Chondrocyte (in vitro differentiated cells): ENCODE data around the gene VWDE. TPM values are rescaled to one million over a fixed set of nuclear protein-coding genes. Genes with fewer than 3 reads are reported as not detected.

Source experiments
- DNase-seq: peaks from one replicate; pipeline ENCODE4 v3.0.0; 2021; ENCODE audit warnings: mixed read lengths, low spot score
- H3K27ac Mint-ChIP-seq: one replicate; pipeline ENCODE4 v1.8.0; 2021; ENCODE audit warnings: mild to moderate bottlenecking, moderate library complexity, mixed read lengths; ENCODE audit not compliant: unreplicated experiment
- H3K27me3 Mint-ChIP-seq: 2 replicates; pipeline ENCODE4 v1.8.0; 2021; ENCODE audit warnings: low read depth, mixed read lengths
- H3K36me3 Mint-ChIP-seq: 2 replicates; pipeline ENCODE4 v1.8.0; 2021; ENCODE audit warnings: low read depth, mixed read lengths
- H3K4me1 Mint-ChIP-seq: 2 replicates; pipeline ENCODE4 v1.8.0; 2021; ENCODE audit warnings: low read depth, mild to moderate bottlenecking, mixed read lengths
- H3K4me3 Mint-ChIP-seq: one replicate; pipeline ENCODE4 v1.8.0; 2021; ENCODE audit warnings: mild to moderate bottlenecking, moderate library complexity, mixed read lengths; ENCODE audit not compliant: unreplicated experiment
- H3K9me3 Mint-ChIP-seq: 2 replicates; pipeline ENCODE4 v1.8.0; 2021; ENCODE audit warnings: low read depth, mixed read lengths
- CTCF ChIP-seq: fragments of 200-600 bp; sonication (generic); IDR thresholded peaks from 2 replicates; pipeline ENCODE4 v1.5.0; 2021; ENCODE audit warnings: antibody characterized with exemption, mild to moderate bottlenecking, moderate library complexity
- total RNA-seq: library from RNA; stranded (reverse); gene quantifications from 3 replicates; pipeline ENCODE4 v1.2.1, GENCODE V29; 2021

Gene VWDE
- total RNA-seq, 1 donor from 2014 or later = not detected

GRCh38 chr7:12316925-12317324 is 86.7 kb downstream of the VWDE start:
- Mint-ChIP-seq H3K4me1 (peaks cover 5% of the 10 kb centered on the region), H3K36me3 (no peaks in the 10 kb centered on the region), H3K9me3 (no peaks in the 10 kb centered on the region), H3K27ac (no peak overlapping the region), H3K27me3 (peaks cover 7% of the 10 kb centered on the region), H3K4me3 (no peak overlapping the region)
- DNase-seq = no peak
- TF ChIP-seq CTCF = no peak

DNA sequence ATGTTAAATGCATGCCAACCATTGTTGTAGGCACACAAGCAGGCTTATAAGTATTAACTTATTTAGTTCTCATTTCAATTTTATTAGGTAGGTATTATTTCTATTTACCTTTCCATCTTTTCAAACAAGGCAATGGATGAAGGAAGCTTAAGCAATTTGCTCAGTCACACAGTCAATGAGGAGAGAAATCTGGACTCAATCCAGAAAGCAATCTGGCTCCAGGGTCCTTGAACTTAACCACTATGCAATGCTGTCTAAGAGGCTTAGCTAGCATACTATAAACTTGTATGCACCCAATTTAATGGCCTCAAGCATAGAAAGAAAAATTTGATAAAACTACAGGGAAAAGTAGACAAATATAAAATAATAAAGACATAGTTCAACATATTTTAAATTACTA is 88.6 kb downstream of the VWDE start:
- no peaks in the 10 kb centered on the region for H3K4me1 Mint-ChIP-seq
- no peak overlapping the region for H3K4me3 Mint-ChIP-seq
- H3K27me3 Mint-ChIP-seq = peaks cover 7% of the 10 kb centered on the region
- no peak overlapping the region for H3K27ac Mint-ChIP-seq
- no peaks in the 10 kb centered on the region for H3K9me3 Mint-ChIP-seq
- no peak for DNase-seq
- TF ChIP-seq CTCF = no peak
- no peaks in the 10 kb centered on the region for H3K36me3 Mint-ChIP-seq

GRCh38 chr7:12314199-12314598 is 89.5 kb downstream of the VWDE start:
- no peak for DNase-seq
- H3K36me3 Mint-ChIP-seq = no peaks in the 10 kb centered on the region
- H3K4me3 Mint-ChIP-seq = no peak overlapping the region
- H3K27me3 Mint-ChIP-seq = peaks cover 7% of the 10 kb centered on the region
- H3K4me1 Mint-ChIP-seq = no peaks in the 10 kb centered on the region
- H3K9me3 Mint-ChIP-seq = no peaks in the 10 kb centered on the region
- H3K27ac Mint-ChIP-seq = no peak overlapping the region
- TF ChIP-seq CTCF = no peak

DNA sequence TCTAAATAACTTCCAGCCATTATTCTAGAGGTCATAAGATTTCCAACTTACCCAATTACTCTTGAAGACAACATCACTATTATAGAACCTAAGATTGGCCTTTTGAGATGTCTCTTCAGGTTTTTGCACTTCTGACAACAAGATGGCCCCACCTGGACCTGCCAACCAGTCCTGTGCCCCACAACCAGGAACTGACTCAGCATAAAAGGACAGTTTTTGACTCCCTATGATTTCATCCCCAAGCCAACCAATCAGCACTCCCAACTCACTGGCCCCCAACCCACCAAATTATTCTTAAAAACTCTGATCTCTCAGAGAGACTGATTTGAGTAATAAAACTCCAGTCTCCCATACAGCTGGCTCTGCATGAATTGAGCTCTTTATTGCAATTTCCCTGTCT is 98.2 kb downstream of the VWDE start:
- no peak for DNase-seq
- H3K4me3 Mint-ChIP-seq = no peak overlapping the region
- no peak for TF ChIP-seq CTCF
- peaks cover 6% of the 10 kb centered on the region for H3K4me1 Mint-ChIP-seq
- no peaks in the 10 kb centered on the region for H3K9me3 Mint-ChIP-seq
- peaks cover 8% of the 10 kb centered on the region for H3K27me3 Mint-ChIP-seq
- H3K36me3 Mint-ChIP-seq = no peaks in the 10 kb centered on the region
- H3K27ac Mint-ChIP-seq = no peak overlapping the region

DNA sequence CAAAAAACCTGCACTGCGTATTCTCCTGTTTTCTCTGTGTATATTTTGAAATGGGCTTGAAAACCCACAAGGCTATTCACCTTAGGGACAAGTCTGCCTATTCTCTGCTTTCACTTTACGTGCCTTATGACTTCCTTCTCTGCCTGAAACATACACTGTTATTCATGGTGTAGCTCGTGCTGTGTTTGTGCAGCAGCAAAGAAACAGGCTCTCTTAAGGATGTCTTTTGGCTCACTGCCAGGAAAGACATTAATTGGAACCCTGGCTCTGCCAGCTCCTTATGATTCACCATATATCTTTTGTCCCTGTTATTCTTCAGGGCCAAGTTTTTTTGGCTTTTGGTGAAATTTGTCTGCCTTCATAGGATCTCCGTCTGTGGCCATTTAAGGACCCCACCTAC is 100.2 kb downstream of the VWDE start:
- Mint-ChIP-seq H3K4me1 (peaks cover 6% of the 10 kb centered on the region), H3K4me3 (no peak overlapping the region), H3K27ac (no peak overlapping the region), H3K9me3 (no peaks in the 10 kb centered on the region), H3K27me3 (peaks cover 6% of the 10 kb centered on the region), H3K36me3 (no peaks in the 10 kb centered on the region)
- no peak for TF ChIP-seq CTCF
- no peak for DNase-seq
